T-helper 17 cell (primary cell): ENCODE results near the gene STX17. TPM values are rescaled to one million over a fixed set of nuclear protein-coding genes. Genes with fewer than 3 reads are reported as not detected.

Experiments
- ATAC-seq: fragments of 150-1000 bp; cut with Tn5 transposase; 2 replicates; pipeline ENCODE4 v1.10.0; 2021; ENCODE audit warnings: mild to moderate bottlenecking, moderate library complexity
- DNase-seq, 3 donors: peaks; one replicate each; pipeline versions ENCODE4 v3.0.0 to v3.0.0-alpha.2; 2020 to 2021
- H3K9me3 ChIP-seq: one replicate; pipeline ENCODE4 v1.7.0; 2013; ENCODE audit warnings: low read length, mild to moderate bottlenecking; ENCODE audit not compliant: control insufficient read depth, poor library complexity, severe bottlenecking
- H3K27ac Mint-ChIP-seq: one replicate; pipeline ENCODE4 v1.8.0; 2022; ENCODE audit warnings: mild to moderate bottlenecking, moderate library complexity, mixed read lengths
- H3K27me3 Mint-ChIP-seq: one replicate; pipeline ENCODE4 v1.8.0; 2022; ENCODE audit warnings: mixed read lengths
- H3K36me3 Mint-ChIP-seq: one replicate; pipeline ENCODE4 v1.8.0; 2022; ENCODE audit warnings: low read depth, mixed read lengths
- H3K4me1 Mint-ChIP-seq: one replicate; pipeline ENCODE4 v1.8.0; 2022; ENCODE audit warnings: mild to moderate bottlenecking, mixed read lengths
- H3K4me3 Mint-ChIP-seq: one replicate; pipeline ENCODE4 v1.8.0; 2022; ENCODE audit warnings: mild to moderate bottlenecking, moderate library complexity, mixed read lengths
- total RNA-seq, 4 donors: library from RNA in 2 of 4; stranded (reverse) in 2 of 4; gene quantifications; one replicate each; pipeline ENCODE4 v1.2.3 and lab custom pipeline; 2022 to 2026

STX17 gene
- total RNA-seq, 2 donors from 2014 or later = 27.1 to 33.2 TPM

DNA sequence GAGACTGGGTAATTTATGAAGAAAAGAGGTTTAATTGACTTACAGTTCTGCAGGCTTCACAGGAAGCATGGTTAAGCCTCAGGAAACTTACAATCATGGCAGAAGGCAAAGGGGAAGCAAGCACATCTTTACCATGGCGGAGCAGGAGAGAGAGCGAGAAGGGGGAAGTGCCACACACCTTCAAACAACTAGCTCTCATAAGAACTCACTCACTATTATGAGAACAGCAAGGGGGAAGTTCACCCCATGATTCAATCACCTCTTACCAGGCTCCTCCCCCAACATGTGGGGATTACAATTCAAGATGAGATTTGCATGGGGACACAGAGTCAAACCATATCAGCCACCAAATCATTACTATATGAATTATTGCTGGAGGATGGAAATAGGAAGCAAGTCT is 30.3 kb upstream of the STX17 start:
- peaks cover 3% of the 10 kb centered on the region for H3K36me3 Mint-ChIP-seq
- H3K9me3 ChIP-seq = no peaks in the 10 kb centered on the region
- no peaks in the 10 kb centered on the region for H3K27me3 Mint-ChIP-seq
- no peak overlapping the region for H3K27ac Mint-ChIP-seq
- no peaks in the 10 kb centered on the region for H3K4me1 Mint-ChIP-seq
- ATAC-seq = peak; percentile 30
- no peak for DNase-seq
- H3K4me3 Mint-ChIP-seq = no peak overlapping the region

DNA sequence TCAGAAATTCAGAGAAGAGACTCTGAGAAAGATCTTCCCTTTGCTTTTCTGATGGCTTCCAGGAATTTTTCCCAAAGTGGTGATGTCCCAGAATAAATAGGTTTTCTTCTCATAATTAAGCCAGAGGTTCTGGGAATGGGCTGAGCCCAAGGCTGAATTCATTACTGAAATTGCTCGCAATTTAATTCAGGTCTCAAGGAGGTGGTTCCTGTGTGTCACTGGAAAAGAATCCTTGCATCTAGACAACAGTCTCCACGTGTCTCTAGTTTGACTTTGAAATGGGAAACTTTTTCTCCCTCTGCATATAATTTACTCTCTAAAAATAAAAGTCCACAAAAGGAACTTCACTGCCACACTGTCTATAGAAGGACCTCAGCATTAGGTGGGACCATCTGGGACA is 27.8 kb upstream of the STX17 start:
- H3K36me3 Mint-ChIP-seq = peaks cover 3% of the 10 kb centered on the region
- no peak overlapping the region for H3K27ac Mint-ChIP-seq
- H3K9me3 ChIP-seq = no peaks in the 10 kb centered on the region
- H3K4me1 Mint-ChIP-seq = no peaks in the 10 kb centered on the region
- DNase-seq (no peak), ATAC-seq (no peak)
- H3K4me3 Mint-ChIP-seq = no peak overlapping the region
- H3K27me3 Mint-ChIP-seq = no peaks in the 10 kb centered on the region

DNA sequence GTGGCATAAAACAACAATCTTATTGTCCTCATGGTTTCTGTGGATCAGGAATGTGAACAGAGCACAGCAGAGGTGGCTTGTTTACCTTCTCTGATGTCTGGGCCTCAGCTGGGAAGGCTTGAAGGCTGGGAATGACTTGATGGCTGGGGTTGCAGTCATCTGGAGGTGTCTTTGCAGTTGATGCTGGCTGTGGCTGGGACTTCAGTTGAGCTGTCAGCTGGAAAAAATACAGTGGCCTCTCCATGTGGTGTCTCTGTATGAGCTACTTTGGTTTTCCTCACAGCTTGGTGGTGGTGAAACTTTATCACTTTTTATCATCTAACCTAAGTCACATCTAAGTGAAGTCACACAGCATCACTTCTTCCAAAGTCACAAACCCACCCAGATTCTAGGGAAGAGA is 24.7 kb upstream of the STX17 start:
- ATAC-seq (no peak), DNase-seq (no peak)
- no peaks in the 10 kb centered on the region for H3K9me3 ChIP-seq
- H3K27ac Mint-ChIP-seq = no peak overlapping the region
- H3K36me3 Mint-ChIP-seq = no peaks in the 10 kb centered on the region
- H3K4me1 Mint-ChIP-seq = no peaks in the 10 kb centered on the region
- no peak overlapping the region for H3K4me3 Mint-ChIP-seq
- no peaks in the 10 kb centered on the region for H3K27me3 Mint-ChIP-seq

DNA sequence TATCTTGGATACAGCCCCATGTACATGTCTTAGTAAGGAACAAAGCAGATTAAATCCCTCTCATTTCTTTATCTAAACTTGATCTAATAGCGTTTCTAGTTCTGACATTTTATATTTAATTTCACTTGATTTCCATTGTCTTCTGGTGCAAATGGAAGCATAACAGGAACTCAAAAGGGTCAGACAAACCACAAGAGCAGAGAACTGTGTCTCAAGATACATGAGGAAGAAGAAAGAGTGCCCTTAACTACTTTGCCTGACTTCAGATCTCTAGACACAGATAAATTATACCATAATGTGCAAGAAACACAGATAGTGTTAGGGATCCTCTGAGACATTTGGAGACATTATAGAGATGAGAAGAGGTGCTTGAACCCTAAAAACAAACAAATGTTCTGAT is 20.7 kb upstream of the STX17 start:
- Mint-ChIP-seq H3K27ac (no peak overlapping the region), H3K36me3 (peaks cover 5% of the 10 kb centered on the region), H3K4me1 (no peaks in the 10 kb centered on the region), H3K4me3 (no peak overlapping the region), H3K27me3 (peaks cover 13% of the 10 kb centered on the region)
- H3K9me3 ChIP-seq = no peaks in the 10 kb centered on the region
- ATAC-seq (no peak), DNase-seq (no peak)

DNA sequence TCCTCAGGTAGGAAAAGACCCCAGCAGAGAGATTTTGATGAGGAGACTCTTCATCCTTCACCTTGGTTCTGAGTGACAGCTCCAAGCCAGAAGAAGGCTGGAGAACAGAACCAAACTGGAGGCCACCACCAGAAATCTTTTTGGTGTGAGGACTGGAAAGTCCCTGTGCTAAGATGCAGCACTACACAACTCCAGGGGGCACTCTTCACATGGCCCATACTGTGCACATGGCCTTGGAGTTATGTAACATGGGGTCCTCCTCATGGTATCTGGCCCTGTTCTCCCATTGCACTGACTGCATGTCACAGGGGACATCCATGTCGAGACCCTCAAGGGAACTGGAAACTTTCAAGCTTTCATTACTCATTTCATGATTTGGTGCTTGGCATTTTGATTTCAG is 17.3 kb upstream of the STX17 start:
- DNase-seq (no peak), ATAC-seq (no peak)
- Mint-ChIP-seq H3K27me3 (peaks cover 30% of the 10 kb centered on the region), H3K27ac (no peak overlapping the region), H3K4me1 (no peaks in the 10 kb centered on the region), H3K36me3 (peaks cover 12% of the 10 kb centered on the region), H3K4me3 (no peak overlapping the region)
- no peaks in the 10 kb centered on the region for H3K9me3 ChIP-seq

DNA sequence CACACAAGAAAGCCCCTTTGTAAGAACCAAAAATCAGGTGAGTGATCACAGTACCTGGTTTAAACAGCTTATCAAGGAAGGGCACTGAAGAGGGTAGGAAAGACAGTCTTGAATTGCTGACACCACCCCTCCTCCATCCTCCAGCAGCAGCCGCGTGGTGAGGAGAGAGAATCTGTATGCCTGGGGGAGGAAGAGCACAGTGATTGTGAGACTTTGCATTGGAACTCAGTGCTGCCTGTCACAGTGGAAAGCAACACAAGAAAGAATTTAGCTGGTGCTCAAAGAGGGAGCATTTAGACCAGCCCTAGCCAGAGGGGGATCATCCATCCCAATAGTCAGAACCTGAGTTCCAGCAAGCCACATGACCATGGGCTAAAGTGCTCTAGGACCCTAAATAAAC is 11.6 kb upstream of the STX17 start:
- H3K9me3 ChIP-seq = no peaks in the 10 kb centered on the region
- Mint-ChIP-seq H3K27ac (no peak overlapping the region), H3K4me1 (peaks cover 4% of the 10 kb centered on the region), H3K27me3 (peaks cover 55% of the 10 kb centered on the region), H3K4me3 (no peak overlapping the region), H3K36me3 (peaks cover 11% of the 10 kb centered on the region)
- ATAC-seq (no peak), DNase-seq (no peak)

DNA sequence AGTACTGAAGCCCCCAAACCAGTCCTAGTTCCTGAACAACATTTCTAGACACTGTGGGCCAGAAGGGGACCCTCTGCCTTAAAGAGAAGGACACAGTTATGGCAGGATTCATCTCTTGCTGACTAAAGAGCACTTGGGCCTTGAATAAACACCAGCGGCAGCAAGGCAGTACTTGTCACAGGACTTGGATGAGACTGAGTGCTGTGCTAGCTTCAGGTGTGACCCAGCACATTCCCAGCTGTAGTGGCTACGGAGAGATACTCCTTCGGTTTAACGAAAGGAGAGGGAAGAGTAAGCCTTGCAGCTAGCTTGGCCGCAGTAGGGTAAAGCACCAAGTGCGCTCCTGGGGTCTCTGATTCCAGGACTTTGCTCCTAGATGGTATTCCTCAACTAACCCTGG is 10.9 kb upstream of the STX17 start:
- H3K4me3 Mint-ChIP-seq = no peak overlapping the region
- H3K27ac Mint-ChIP-seq = no peak overlapping the region
- ATAC-seq (no peak), DNase-seq (no peak)
- H3K27me3 Mint-ChIP-seq = peaks cover 50% of the 10 kb centered on the region
- no peaks in the 10 kb centered on the region for H3K9me3 ChIP-seq
- H3K4me1 Mint-ChIP-seq = peaks cover 5% of the 10 kb centered on the region
- H3K36me3 Mint-ChIP-seq = peaks cover 11% of the 10 kb centered on the region

DNA sequence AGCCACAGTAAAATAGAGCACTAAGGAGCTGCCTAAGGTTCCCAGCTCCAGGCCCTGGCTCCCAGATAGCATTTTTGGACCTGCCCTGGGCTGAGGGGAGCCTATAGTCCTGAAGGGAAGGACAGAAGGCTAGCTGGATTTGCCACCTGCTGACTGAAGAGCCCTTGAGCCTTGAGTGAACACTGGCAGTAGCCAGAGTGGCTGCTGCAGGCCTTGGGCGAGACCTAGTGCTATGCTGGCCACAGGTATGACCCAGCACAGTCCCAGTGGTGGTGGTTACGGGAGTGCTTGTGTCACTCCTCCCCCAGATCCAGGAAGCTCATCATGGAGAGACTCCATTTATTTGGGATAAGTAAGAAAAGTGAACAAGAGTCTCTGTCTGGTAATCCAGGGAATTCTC is 10.3 kb upstream of the STX17 start:
- H3K27me3 Mint-ChIP-seq = peaks cover 50% of the 10 kb centered on the region
- peaks cover 11% of the 10 kb centered on the region for H3K36me3 Mint-ChIP-seq
- DNase-seq = no peak
- ATAC-seq = no peak
- peaks cover 5% of the 10 kb centered on the region for H3K4me1 Mint-ChIP-seq
- H3K4me3 Mint-ChIP-seq = no peak overlapping the region
- H3K9me3 ChIP-seq = no peaks in the 10 kb centered on the region
- no peak overlapping the region for H3K27ac Mint-ChIP-seq

- no peak overlapping the region for H3K4me3 Mint-ChIP-seq
These were observed 3.1 kb upstream of the STX17 start for GRCh38 chr9:99903393-99903792.

GRCh38 chr9:99905833-99906402 is 536 bp upstream of the STX17 start:
- DNase-seq = no peak
- H3K27ac Mint-ChIP-seq = peak overlapping the region; percentile 97
- no peak for ATAC-seq
- no peaks in the 10 kb centered on the region for H3K27me3 Mint-ChIP-seq
- peaks cover 24% of the 10 kb centered on the region for H3K4me1 Mint-ChIP-seq
- peak overlapping the region; percentile 95 for H3K4me3 Mint-ChIP-seq
- H3K9me3 ChIP-seq = no peaks in the 10 kb centered on the region
- peaks cover 5% of the 10 kb centered on the region for H3K36me3 Mint-ChIP-seq

More at GRCh38 chr9:99903393-99903792, 3.1 kb upstream of the STX17 start:
- no peaks in the 10 kb centered on the region for H3K9me3 ChIP-seq
- ATAC-seq = no peak
- peaks cover 20% of the 10 kb centered on the region for H3K4me1 Mint-ChIP-seq
- H3K27ac Mint-ChIP-seq = peak overlapping the region; percentile 77
- peaks cover 5% of the 10 kb centered on the region for H3K27me3 Mint-ChIP-seq
- no peak for DNase-seq
- H3K36me3 Mint-ChIP-seq = peaks cover 2% of the 10 kb centered on the region

DNA sequence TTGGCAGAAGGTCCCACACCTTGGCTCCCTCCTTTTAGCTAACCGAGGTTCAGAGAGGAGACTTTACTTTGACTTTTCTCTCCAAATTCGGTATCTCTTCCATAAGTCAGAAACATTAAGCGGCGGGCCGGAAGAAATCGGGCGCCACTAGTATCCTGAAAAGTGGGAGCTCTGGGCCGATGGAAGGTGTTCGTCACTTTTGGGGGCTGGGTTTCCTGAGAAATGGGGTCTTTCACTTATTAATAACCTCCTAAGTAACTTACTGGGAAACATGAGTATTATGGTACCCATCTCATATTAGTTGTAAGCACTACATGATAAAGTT is 716 bp downstream of the STX17 start:
- H3K36me3 Mint-ChIP-seq = peaks cover 5% of the 10 kb centered on the region

DNA sequence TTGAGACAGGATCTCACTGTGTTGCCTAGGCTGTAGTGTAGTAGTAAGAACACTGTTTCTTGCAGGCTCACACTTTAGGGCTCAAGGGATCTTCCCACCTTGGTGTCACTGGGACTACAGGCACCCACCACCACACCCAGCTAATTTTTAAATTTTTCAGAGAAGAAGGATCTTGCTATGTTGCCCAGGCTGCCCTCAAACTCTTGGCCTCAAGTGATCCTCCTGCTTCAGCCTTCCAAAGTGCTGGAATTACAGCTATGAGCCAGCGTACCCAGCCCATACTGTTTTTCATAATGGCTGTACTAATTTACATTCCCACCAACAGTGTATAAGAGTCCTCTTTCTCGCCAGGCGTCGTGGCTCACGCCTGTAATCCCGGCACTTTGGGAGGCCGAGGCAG is 5.1 kb downstream of the STX17 start:
- H3K9me3 ChIP-seq = no peaks in the 10 kb centered on the region
- ATAC-seq = no peak
- no peaks in the 10 kb centered on the region for H3K27me3 Mint-ChIP-seq
- H3K27ac Mint-ChIP-seq = no peak overlapping the region
- no peak for DNase-seq
- H3K4me1 Mint-ChIP-seq = peaks cover 29% of the 10 kb centered on the region
- peaks cover 3% of the 10 kb centered on the region for H3K36me3 Mint-ChIP-seq
- H3K4me3 Mint-ChIP-seq = no peak overlapping the region

More for the DNA sequence above, 716 bp downstream of the STX17 start:
- ATAC-seq (no peak), DNase-seq (no peak)
- H3K4me3 Mint-ChIP-seq = peak overlapping the region; percentile 95
- H3K27ac Mint-ChIP-seq = peak overlapping the region; percentile 97
- H3K27me3 Mint-ChIP-seq = no peaks in the 10 kb centered on the region
- peaks cover 29% of the 10 kb centered on the region for H3K4me1 Mint-ChIP-seq
- H3K9me3 ChIP-seq = no peaks in the 10 kb centered on the region

- ATAC-seq (no peak), DNase-seq (no peak)
- H3K27ac Mint-ChIP-seq = no peak overlapping the region
- H3K4me3 Mint-ChIP-seq = no peak overlapping the region
- H3K9me3 ChIP-seq = no peaks in the 10 kb centered on the region
- H3K36me3 Mint-ChIP-seq = peaks cover 4% of the 10 kb centered on the region
- H3K4me1 Mint-ChIP-seq = peaks cover 26% of the 10 kb centered on the region
- H3K27me3 Mint-ChIP-seq = no peaks in the 10 kb centered on the region
These were observed 10.2 kb downstream of the STX17 start for GRCh38 chr9:99916650-99917049.

GRCh38 chr9:99918134-99918533 is 11.7 kb downstream of the STX17 start:
- Mint-ChIP-seq H3K27ac (peak overlapping the region; percentile 69), H3K4me1 (peaks cover 29% of the 10 kb centered on the region), H3K36me3 (peaks cover 10% of the 10 kb centered on the region), H3K4me3 (no peak overlapping the region), H3K27me3 (no peaks in the 10 kb centered on the region)
- DNase-seq (no peak), ATAC-seq (no peak)
- H3K9me3 ChIP-seq = no peaks in the 10 kb centered on the region
